ENCODE data around the gene PRKCA.
"Not testable (repeated sequence)": the region's sequence is repeated elsewhere in the genome, so short reads cannot be mapped to it uniquely, and the experiment has no call there.

DNA sequence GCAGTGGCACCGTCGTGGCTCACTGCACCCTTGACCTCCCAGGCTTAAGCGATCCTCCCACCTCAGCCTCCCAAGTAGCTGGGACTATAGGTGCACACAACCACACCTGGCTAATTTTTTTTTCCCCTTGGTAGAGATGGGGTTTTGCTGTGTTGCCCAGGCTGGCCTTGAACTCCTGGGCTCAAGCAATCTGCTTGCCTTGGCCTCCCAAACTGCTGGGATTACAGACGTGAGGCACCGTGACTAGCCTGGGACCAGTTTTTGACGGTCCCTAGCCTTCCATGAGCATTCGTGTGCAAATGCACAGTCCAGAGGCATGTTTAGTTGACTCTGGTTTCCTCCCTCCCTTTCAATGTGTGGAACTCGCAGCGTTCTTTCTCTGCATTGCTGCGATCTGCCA is 48.2 kb downstream of the PRKCA start:
- TF ChIP-seq, protein P1, sequence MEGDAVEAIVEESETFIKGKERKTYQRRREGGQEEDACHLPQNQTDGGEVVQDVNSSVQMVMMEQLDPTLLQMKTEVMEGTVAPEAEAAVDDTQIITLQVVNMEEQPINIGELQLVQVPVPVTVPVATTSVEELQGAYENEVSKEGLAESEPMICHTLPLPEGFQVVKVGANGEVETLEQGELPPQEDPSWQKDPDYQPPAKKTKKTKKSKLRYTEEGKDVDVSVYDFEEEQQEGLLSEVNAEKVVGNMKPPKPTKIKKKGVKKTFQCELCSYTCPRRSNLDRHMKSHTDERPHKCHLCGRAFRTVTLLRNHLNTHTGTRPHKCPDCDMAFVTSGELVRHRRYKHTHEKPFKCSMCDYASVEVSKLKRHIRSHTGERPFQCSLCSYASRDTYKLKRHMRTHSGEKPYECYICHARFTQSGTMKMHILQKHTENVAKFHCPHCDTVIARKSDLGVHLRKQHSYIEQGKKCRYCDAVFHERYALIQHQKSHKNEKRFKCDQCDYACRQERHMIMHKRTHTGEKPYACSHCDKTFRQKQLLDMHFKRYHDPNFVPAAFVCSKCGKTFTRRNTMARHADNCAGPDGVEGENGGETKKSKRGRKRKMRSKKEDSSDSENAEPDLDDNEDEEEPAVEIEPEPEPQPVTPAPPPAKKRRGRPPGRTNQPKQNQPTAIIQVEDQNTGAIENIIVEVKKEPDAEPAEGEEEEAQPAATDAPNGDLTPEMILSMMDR (IDR thresholded peaks at IDR 0.05), result not testable (repeated sequence)
- not testable (repeated sequence) for TF ChIP-seq POLR2A (IDR thresholded peaks at IDR 0.05)
